GM19452 (cell line): ENCODE data around the gene UNC93A.
"Not testable (repeated sequence)": the region's sequence is repeated elsewhere in the genome, so short reads cannot be mapped to it uniquely, and the experiment has no call there.

Source experiments
- ATAC-seq: cut with Tn5 transposase; IDR thresholded peaks from one replicate; pipeline ENCODE4 v1.9.1; 2021; ENCODE audit not compliant: unreplicated experiment

Gene UNC93A

DNA sequence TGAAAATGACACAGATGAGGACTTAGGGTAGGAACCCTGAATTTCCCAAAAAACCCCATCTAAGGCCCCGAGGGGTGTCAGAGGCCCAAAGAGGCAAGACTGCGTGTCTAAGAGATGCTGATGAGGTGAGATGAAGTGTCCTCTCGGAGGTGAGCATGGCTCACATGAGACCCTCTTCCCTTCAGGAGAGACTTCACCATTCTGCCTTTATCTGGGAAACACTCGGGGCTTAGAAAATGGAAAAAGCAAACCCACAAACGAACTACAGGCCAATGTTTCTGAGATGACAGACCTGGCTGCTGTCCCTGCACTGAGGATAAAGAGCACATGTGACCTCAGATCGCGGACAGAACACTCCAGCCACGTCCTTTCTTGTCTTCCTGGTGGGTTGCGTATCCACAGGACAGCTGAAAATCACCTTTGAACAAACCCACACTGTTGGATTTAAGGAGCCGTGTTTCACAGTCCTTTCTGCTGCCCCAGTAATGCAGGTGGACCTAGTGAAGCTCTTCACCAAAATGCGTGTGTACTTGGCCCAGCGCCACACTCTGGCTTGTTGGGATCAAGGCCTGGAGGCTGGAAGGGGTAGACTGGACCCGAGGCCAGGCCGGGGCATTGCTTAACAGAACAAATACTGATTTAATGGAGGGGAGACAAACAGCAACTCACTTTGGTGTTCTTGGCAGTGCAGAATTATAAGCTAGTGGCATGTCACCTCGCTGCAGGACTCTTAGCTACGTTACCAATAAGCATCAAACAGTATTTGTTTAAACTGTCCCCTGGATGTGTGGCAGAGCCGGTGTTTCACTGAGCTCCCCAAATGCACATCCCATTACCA is 18.5 kb downstream of the UNC93A start:
- not testable (repeated sequence) for ATAC-seq

GRCh38 chr6:167311286-167311685 is 20.2 kb downstream of the UNC93A start:
- no peak for ATAC-seq

- not testable (repeated sequence) for ATAC-seq
Measured at GRCh38 chr6:167311691-167312090, 20.6 kb downstream of the UNC93A start.

DNA sequence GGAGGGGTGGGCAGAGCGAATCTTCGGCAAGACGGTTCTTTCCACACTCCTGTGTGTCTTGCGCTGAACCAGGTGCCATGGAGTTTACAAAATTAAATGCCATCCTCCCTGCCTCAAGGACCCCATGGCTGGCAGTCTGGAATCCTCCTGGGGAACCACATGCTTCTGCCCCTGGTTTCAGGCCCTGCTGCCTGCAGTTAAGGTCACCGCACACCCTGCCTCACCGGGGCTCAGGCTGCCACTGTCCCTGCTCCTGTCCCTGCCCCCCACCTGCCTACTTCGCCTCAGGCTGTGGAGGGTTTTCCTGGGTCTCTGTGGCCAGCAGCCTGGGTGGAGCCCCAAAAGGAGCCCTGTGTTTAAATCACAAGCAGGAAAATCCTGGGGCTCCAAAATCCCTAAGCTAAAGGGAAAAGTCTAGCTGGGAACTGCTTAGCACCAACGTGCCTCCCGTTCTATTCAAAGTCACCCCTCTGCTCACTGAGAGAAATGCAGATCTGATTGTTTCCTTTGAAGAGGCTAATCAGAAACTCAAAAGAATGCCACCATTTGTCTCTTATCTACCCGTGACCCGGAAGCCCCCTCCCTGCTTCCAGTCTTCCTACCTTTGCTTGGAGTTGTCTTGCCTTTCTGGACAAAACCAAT is 23.2 kb downstream of the UNC93A start:
- no peak for ATAC-seq

- no peak for ATAC-seq
Measured at GRCh38 chr6:167317172-167317571, 26.1 kb downstream of the UNC93A start.

DNA sequence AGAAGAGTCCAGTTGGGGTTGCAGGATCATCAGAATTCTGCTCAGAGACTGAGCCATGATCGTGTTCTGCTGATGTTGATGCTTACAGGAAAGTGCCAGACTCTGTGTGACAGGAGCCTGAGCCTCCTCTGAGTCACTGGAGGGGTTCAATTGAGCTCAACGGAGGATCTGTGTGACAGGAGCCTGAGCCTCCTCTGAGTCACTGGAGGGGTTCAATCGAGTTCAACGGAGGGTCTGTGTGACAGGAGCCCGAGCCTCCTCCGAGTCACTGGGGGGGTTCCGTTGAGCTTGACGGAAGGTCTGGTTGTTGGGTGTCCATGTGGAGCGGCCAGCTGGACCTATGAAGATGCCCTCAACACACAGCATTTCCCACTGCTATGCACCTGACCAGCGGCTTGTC is 27.2 kb downstream of the UNC93A start:
- not testable (repeated sequence) for ATAC-seq

DNA sequence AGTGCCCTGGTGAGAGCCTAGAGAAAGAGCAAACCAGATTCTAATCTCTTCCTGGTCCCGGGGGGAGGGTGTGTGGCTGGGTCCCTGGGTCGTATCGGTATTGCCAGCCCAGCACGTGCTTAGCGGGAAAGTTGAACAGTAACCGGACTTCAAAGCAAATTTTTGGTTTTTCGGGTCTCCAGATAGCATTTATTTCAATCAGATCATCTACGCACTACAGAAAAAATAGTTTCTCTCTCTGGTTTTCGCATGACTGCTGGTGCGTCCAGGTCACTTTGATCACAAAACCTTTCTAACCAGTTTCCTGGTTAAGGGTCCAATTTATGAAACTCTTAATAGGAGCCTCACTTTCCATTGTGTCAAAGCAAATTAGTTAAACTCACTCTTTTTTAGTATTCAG is 27.7 kb downstream of the UNC93A start:
- not testable (repeated sequence) for ATAC-seq

GRCh38 chr6:167319856-167320753 is 29.0 kb downstream of the UNC93A start:
- not testable (repeated sequence) for ATAC-seq

GRCh38 chr6:167320754-167321056 is 29.6 kb downstream of the UNC93A start:
- not testable (repeated sequence) for ATAC-seq

DNA sequence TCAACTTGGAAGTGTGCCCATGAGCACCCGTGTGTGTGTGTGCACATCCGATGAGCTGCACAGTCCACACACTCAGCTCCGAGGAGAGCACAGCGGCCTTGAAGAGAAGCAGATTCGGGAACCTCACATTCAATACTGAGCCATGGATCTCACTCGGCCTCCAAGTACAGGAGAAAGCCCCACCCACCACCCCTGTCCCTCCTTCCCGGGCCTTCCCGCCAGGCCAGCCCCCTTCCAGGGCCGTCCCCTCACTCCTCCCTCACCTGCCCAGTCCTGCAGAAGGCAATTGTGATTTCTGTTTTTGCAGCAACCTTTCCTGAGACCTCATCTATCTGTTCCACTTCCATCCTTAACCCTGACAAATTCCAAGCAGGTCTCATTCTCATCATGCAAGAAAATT is 30.1 kb downstream of the UNC93A start:
- not testable (repeated sequence) for ATAC-seq

DNA sequence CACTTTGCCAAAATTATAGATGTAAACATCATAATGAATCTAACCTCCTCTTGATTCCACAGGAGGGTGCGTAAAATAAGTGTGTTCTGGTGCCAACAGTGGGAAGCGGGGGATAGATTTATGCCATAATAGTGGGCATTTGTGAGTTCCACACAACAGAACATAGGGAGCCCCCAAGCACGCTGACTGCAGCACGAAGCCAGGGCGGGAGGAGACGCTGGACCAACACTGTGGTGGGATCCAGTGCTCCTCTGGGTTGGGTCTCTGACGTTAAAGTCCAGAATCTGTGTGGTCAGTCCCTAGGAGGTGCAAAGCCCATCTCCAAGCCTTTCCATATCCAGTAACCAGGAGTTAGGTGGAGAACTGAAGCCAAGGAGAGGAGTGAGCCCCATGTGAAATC is 32.0 kb downstream of the UNC93A start:
- ATAC-seq: no peak

- no peak for ATAC-seq
Measured at GRCh38 chr6:167324111-167324510, 33.0 kb downstream of the UNC93A start.

DNA sequence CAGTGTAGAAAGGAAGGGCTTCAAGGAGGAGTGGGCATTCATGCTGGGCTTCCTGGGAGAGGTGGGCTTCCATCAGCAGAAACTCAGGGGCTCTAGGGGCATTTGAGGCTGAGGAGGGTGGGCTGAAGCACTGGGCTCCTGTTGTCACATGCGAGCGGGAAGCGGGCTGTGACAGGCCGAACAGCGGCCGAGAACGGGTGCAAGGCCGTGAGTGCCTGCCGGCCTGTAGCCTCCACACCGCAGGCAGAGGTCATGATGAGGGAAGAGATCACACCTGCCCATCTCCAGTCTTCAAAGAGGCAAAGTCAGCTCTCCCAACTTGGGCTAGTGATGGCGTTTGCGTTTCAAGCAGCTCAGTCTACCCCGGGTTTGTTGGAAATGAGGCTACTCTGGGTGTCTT is 34.7 kb downstream of the UNC93A start:
- no peak for ATAC-seq

GRCh38 chr6:167327391-167327790 is 36.3 kb downstream of the UNC93A start:
- ATAC-seq: no peak

GRCh38 chr6:167328086-167328485 is 37.0 kb downstream of the UNC93A start:
- no peak for ATAC-seq

- no peak for ATAC-seq
Measured at GRCh38 chr6:167329014-167329413, 37.9 kb downstream of the UNC93A start.

- no peak for ATAC-seq
Measured at GRCh38 chr6:167330750-167331149, 39.6 kb downstream of the UNC93A start.

- ATAC-seq: no peak
Measured at GRCh38 chr6:167331565-167331964, 40.5 kb downstream of the UNC93A start.

DNA sequence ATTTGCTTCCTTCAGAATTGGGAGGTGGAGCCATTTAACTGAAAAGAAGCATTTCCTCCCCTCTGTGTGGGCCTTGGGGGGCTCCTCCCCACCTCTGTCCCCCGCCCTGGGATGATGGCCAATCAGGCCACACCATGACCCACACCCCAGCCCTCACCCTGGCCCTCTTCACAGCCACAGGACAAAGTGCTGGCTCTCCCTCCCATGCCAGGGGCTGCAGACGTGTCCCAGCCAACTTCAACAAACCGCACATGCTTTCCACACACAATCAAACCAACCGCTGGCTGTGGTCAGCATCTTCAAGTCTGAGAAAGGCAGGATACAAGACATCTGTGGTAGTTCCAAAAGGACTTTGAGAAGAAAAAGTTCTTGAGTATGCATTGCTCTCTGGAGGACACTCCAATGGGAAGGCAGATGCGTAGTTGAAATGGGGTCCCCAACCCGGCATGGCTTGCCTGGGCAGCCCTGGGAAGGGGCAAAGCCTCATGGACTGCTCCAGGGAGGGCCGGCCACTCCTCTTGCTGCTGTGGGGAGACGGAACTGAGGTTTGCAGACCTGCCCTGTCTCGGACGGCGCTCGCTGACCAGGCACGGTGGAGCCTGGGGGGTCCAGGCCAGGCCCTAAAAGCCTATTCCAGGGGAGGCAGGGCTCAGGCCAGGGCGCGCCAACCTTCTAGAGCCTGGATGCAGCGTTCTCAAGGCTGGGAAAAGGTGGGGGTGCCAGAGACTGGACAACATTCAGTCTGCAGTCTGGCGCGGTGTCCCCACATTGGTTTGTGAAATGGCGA is 45.9 kb downstream of the UNC93A start:
- ATAC-seq: no peak

GRCh38 chr6:167337675-167338449 is 46.7 kb downstream of the UNC93A start:
- no peak for ATAC-seq
